Stimulated activated CD4-positive, alpha-beta T cell treated with anti-CD3 and anti-CD28 coated beads, Interleukin-15, amount 100 ng/mL, for 1 hour (primary cell): ENCODE results near the gene SMARCA2.

Experiments
- DNase-seq, 2 donors: peaks; one replicate each; pipeline ENCODE4 v3.0.0-alpha.2; 2020; ENCODE audit warnings: low read depth in 1 of 2, low spot score in 1 of 2

The SMARCA2 gene

GRCh38 chr9:2241836-2242741 is 226.9 kb downstream of the SMARCA2 start:
- DNase-seq, result peak; percentile 13 to 47

GRCh38 chr9:2242831-2243330 is 227.7 kb downstream of the SMARCA2 start:
- no peak for DNase-seq
